HG03521 (cell line): Measurements from ENCODE around the gene TMEM178B.
"Not testable (repeated sequence)": the region's sequence is repeated elsewhere in the genome, so short reads cannot be mapped to it uniquely, and the experiment has no call there.

Experiments
- ATAC-seq: cut with Tn5 transposase; IDR thresholded peaks from one replicate; pipeline ENCODE4 v1.9.1; 2021; ENCODE audit warnings: mild to moderate bottlenecking, moderate library complexity; ENCODE audit not compliant: unreplicated experiment

TMEM178B gene

GRCh38 chr7:141132671-141133070 lies 58.8 kb downstream of the TMEM178B start:
- ATAC-seq, result no peak

DNA sequence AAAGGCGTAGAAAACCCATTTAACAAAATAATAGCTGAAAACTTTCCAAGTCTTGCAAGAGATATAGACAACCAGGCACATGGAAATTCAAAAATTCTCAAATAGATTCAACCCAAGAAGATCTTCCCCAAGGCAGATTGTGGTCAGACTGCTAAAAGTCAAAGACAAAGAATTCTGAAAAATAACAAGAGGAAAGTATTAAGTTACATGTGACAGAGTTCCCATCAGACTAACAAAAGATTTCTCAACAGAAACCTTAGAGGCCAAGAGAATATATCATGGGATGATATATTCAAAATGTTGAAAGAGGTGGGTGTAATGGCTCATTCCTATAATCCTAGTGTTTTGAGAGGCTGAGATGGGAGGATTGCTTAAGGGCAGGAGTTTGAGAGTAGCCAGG lies 59.8 kb downstream of the TMEM178B start:
- no peak for ATAC-seq

DNA sequence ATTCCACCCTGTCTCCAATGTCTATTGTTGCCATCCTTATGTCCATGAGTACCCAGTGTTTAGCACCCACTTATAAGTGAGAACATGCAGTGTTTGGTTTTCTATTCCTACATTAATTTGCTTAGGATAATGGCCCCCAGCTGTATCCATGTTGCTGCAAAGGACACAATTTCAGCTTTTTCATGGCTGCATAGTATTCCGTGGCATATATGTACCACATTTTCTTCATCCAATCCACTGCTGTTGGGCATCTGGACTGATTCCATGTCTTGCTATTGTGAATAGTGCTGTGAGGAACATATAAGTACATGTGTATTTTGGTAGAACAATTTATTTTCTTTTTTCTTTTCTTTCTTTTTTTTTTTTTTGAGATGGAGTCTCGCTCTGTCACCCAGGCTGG lies 68.2 kb downstream of the TMEM178B start:
- no peak for ATAC-seq

DNA sequence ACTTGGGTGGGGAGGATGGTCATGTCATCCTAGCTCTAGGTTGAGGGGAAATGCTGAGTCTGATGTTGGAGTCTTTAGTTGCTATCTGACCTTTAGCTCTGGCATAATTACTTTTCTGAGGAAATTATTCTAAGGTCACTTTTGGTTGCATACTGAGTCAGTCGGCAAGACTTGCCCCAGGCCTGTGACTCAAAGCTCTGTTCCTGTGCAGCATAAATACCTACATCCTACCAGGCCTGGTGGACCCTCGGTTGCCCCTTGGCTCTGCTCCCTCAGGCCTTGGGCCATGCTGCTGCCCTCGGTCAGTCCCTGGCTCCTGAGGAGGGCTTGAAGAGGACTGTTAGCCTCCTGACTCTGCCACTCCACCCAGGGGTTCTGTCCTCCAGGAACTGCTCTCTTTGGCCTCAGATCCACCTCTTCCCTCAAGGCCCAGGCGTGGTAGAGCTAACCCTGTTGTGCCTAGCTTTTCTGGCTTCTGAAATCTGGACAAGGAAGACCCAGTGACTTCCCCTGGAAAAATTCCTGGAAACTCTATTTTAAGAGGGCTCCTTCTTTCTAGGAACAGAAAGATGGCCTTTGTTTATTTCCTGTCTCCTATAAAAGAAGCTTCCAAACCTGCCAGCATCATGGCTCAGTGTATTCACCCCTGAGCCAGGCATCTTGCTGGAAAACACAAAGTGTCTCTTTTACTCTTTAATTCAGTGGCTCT lies 71.2 kb downstream of the TMEM178B start:
- no peak for ATAC-seq

- no peak for ATAC-seq
These were observed 71.7 kb downstream of the TMEM178B start for GRCh38 chr7:141145630-141145982.

- ATAC-seq, result no peak
These were observed 73.6 kb downstream of the TMEM178B start for GRCh38 chr7:141147482-141147881.

DNA sequence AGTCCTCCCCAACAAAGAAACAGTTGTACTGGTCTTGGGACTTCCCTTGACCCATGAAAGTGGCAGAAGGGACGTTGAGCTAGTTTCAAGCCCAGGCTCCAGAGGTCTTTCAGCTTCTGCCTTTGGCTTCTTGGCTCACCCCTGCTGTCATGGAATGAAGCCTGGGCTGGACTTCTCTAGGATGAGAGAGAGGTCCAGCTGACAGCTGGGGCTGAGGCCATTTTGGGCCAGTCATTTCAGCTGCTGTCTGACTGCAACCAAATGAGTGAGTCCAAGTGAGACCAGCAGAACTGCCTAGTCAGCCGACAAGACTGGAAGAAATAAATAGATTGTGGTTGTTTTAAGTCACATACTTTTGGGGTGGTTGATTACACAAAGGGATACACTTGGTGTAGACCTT lies 76.6 kb downstream of the TMEM178B start:
- no peak for ATAC-seq

DNA sequence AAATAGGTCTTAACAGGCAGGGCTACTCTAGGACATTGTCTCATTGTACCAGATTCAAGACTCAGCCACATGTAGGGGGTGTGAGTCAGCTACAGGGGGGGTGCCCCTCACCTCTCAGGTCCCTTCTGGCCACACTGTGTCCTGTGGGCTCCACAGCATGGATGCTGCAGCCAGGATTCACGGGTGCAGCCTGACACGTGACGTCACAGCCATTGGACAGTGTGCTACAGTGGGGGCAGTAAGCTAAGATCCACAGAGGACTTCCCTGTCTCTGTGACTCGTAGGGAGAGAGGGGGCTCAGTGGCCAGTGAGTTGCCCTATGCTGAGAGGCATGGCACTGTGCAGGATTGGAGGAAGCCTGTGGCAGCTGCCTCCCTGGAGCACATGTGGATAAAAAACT lies 77.9 kb downstream of the TMEM178B start:
- ATAC-seq, result no peak

- ATAC-seq, result no peak
These were observed 79.4 kb downstream of the TMEM178B start for GRCh38 chr7:141153231-141153630.

GRCh38 chr7:141154131-141154732 lies 80.4 kb downstream of the TMEM178B start:
- no peak for ATAC-seq

DNA sequence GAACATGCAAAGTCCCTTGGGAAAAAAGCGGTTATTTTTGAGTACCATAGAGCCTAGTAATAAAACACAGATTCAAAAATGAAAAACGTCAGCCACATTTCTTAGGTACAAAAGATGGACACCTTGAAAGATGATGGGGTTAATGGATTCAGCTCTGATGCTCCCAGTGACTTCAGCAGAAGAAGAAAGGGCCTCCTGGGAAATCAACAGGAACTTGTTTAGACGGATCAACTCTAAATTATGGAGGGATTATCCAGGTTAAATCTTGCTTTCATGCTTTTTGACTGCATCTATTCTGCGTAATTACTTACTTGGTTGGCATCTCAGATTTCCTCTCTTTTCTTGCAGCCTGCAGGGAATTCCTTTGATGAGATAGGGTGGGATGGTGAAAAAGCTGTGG lies 82.5 kb downstream of the TMEM178B start:
- no peak for ATAC-seq

DNA sequence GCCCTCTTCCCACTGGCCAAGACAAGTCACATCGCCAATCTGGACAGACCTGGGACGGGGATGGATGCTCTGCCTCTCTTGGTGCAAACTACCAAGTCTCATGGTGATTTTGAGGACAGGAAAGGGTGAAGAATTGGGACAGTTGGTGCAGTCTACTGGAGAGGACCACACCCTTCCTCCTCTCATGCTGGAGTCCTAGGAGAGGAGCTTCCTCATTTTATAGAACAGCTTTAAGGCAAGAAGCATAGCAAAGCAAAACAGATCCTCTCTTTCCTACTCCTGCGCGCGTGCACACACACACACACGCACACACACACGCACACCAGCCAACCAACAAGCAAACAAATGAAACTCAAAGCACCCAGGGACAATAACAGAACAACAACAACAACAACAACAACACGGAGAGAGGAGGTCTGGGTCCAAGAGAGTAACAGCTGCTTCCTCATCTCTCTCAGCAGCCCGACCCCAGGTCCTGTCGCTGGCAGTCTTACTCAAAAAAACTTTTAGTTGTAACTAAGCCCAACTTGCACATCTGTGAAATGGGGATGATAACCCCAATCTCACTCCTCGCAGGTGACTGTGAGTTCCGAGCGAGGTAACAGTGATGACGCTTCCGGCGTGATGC lies 83.4 kb downstream of the TMEM178B start:
- no peak for ATAC-seq

DNA sequence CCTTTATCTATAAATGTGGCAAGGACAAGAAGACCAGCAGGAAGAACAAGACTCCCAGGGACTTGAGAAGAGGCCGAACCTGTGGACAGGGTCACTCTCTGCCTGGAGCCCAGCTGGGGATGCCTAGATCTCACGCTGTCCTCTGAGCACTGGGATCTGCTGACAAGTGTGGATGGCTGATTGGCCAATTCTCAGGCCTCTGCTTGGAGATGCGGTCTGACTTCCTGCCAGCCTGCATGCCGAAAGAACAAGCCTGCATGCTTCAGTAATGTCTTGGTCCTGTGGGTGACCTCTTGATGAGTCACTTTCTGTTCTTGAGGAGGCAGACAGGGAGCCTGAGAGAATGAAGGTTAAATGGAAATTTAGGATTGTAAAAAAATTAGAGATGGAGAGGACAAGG lies 84.7 kb downstream of the TMEM178B start:
- peak; percentile 74 for ATAC-seq

DNA sequence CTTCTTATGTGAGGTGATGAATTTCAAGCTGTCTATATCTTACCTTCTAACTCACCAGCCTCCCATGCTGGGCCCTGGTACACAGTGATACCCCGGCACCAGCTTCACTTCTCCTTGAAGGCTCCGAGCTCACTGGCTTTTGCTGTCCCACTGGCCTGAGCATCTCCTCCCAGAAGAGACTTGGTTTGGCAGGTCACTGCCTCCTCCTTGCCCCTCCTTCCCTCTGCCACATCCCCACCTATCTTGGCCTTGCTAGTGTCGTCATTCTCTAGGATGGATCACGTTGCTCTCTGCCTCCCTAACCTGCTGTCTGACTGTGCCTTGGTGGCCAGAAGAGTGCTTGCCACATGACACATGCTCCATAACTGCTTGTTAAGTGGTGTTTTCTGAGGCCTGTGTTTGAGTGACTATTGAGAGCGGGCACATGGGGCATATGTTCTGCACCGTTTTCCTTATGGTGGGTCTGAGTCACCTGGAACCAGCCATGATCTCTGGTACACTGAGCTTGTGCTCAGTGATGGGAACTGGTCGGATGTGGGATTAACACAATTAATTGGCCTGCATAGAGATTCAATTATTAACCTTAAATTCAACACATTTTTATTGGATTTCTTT lies 86.5 kb downstream of the TMEM178B start:
- no peak for ATAC-seq

GRCh38 chr7:141161550-141162535 lies 88.0 kb downstream of the TMEM178B start:
- no peak for ATAC-seq

DNA sequence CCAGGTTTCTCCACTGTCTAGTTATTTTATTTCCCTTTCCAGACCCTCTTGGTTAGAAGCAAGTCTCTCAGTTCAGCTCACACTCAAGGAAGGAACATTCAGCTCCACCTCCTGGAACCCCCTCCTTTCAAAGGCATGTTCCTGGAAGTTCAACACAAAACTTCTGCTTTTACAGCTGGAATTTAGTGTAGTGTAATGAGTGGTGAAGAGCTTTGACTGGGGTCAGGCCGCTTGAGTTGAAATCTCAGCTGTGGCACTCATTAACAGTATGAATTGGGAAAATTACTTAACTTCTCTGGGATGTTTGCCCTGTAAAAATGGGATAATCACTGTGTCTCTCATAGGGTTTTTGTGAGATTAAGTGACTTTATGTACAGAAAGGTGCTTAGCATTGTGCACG lies 91.7 kb downstream of the TMEM178B start:
- ATAC-seq, result no peak

DNA sequence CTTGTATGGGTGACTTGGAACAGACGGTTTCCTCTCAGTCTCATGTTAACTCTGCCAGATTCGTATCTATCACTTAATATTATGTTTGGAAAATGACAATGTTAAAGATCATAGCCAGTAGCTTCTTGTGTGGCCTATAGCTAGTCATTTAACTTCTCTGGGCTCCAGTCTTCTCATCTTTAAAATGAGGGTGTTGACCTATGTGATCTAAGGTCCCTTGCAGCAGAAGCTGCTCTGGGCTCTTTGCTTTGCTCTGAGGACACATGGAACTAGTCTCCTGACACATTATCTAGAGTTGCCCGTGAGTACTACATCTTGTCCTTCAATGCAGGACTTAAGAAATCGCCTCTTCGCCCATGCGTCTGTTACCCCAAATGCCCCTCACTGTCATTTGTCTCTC lies 93.1 kb downstream of the TMEM178B start:
- no peak for ATAC-seq

GRCh38 chr7:141167381-141167964 lies 93.6 kb downstream of the TMEM178B start:
- no peak for ATAC-seq

- ATAC-seq, result not testable (repeated sequence)
These were observed 95.3 kb downstream of the TMEM178B start for GRCh38 chr7:141169157-141169556.

- ATAC-seq, result not testable (repeated sequence)
These were observed 101.9 kb downstream of the TMEM178B start for GRCh38 chr7:141175728-141176127.
